IMR-90 (cell line): ENCODE results near the gene PHF19.

Experiments used
- FOS ChIP-seq: fragments of 150-350 bp; IDR thresholded peaks from 2 replicates; pipeline ENCODE4 v1.6.1; 2016; ENCODE audit warnings: low read depth, low read length
- SMC3 ChIP-seq: fragments of 150-350 bp; IDR thresholded peaks from 2 replicates; pipeline ENCODE4 v1.6.1; 2016; ENCODE audit warnings: low read depth, mild to moderate bottlenecking, antibody characterized with exemption, low read length, moderate library complexity

- no peak for TF ChIP-seq FOS
- no peak for TF ChIP-seq SMC3
Measured at GRCh38 chr9:120899490-120900068, 22.6 kb upstream of the PHF19 start.
